ENCODE results near the gene CLIC6.

Gene CLIC6

DNA sequence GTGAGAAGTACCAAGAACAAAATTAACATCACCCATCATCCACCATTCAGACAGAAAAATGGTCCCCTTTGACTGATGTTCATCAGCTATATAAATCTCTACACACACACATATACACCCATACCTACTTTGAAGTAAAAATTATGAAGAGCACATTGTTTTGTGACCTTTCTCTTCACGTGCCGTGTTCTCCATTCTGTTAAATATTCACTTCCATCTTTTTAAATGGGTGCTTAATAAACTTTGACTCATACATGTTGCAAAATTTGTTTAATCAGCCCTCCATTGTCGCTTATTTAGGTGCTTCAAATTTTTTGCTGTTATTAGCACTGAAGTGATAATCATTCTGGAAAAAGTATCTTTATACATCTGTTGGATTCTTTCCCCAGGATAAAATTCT, 80.1 kb downstream of the CLIC6 start:
- H3K4me1 ChIP-seq (ENCODE audit: insufficient read depth, low read length): no peaks in the 10 kb centered on the region
- H3K27me3 ChIP-seq (ENCODE audit: insufficient read depth, low read length): no peaks in the 10 kb centered on the region
- no peak overlapping the region for H3K27ac ChIP-seq (ENCODE audit: low read depth, low read length)
- no peaks in the 10 kb centered on the region for H3K36me3 ChIP-seq (ENCODE audit: insufficient read depth, low read length)
- WGBS: 92% methylated on average over 2 of the region's 3 CpGs
- no peak overlapping the region for H3K9ac ChIP-seq (ENCODE audit: low read depth, low read length)
- H3K4me3 ChIP-seq (ENCODE audit: low read length): no peak overlapping the region
- H3K9me3 ChIP-seq (ENCODE audit: insufficient read depth, low read depth, low read length): no peaks in the 10 kb centered on the region

DNA sequence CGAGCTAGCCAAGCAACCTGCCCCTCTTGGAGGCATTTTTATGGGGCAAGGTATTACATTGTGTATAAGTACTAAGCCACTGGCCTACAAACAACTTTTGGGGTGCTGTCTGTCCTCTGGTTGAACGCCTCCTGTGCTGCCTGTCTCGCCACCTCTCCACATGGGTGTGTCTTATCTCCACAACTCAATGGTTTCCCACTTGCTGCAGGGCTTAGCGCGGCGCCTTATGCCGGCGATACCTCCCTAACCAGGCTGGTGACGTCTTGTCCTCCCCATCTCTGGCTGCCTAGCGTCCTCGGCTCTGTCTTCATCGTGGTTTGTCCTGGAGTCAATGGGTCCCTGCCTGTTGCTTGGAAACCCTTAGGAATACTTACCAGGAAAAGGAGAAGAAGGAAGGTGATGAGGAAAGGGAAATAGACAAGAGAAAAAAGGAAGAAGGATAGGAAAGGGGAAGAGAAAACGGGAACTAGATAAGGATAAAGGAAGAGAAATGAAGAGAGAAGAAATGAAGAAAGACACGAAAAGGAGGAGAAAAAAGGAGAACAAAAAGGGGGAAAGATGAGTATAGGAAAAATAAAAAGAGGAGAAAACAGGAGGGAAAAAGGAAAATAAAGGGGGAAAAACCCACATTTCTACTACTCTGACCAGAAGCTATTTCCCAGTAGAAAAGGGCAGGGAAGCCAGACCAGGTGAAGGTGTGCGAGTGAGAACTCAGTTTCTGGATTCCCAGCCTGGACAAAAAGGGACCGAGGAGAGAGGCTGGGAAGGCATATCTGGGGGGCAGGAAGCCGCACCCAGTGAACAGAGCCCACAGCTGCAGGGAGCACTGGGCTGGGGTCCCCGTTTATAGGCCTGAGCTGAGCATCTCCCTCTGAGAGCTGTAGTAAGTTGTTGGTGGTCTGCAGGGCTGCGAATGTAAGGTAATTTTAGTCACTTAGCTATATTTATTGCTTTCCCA, 86.2 kb downstream of the CLIC6 start:
- Histone ChIP-seq H3K9ac (ENCODE audit: low read depth, low read length) (no peak overlapping the region), H3K4me3 (ENCODE audit: low read length) (no peak overlapping the region), H3K9me3 (ENCODE audit: insufficient read depth, low read depth, low read length) (no peaks in the 10 kb centered on the region), H3K27me3 (ENCODE audit: insufficient read depth, low read length) (no peaks in the 10 kb centered on the region), H3K4me1 (ENCODE audit: insufficient read depth, low read length) (no peaks in the 10 kb centered on the region), H3K27ac (ENCODE audit: low read depth, low read length) (no peak overlapping the region), H3K36me3 (ENCODE audit: insufficient read depth, low read length) (no peaks in the 10 kb centered on the region)
- 90% methylated on average over 19 of the region's 19 CpGs for WGBS

DNA sequence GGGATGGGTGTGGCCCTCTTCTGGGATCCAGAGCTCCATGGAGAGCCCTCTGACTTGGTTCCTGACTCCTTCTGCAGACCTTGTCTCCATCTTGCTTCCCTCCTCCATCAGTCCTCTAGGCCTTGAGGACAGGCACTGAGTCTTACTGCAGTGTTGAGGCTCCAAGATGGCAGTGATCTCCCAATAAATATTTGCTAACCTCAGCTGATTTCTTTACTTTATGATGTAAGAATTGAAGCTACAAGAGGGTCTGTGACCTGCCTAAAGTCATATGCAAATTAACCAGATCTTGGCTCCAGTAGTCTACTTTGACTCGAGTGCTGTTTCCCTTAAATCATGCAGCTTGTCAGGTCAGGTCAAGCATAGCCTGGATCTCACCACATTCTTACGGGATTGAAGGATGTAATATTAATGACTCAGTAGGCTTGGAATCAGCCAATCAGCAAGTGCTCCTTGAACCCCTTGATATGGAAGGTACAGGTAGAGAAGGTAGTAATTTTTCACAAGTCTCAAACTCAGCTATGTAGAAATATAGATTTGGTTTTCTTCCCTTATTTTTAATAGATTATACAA, 93.0 kb downstream of the CLIC6 start:
- Histone ChIP-seq H3K4me1 (ENCODE audit: insufficient read depth, low read length) (no peaks in the 10 kb centered on the region), H3K36me3 (ENCODE audit: insufficient read depth, low read length) (no peaks in the 10 kb centered on the region), H3K9ac (ENCODE audit: low read depth, low read length) (no peak overlapping the region), H3K4me3 (ENCODE audit: low read length) (no peak overlapping the region), H3K9me3 (ENCODE audit: insufficient read depth, low read depth, low read length) (no peaks in the 10 kb centered on the region), H3K27me3 (ENCODE audit: insufficient read depth, low read length) (no peaks in the 10 kb centered on the region), H3K27ac (ENCODE audit: low read depth, low read length) (no peak overlapping the region)
- WGBS: 93% methylated on average over 2 of the region's 2 CpGs

DNA sequence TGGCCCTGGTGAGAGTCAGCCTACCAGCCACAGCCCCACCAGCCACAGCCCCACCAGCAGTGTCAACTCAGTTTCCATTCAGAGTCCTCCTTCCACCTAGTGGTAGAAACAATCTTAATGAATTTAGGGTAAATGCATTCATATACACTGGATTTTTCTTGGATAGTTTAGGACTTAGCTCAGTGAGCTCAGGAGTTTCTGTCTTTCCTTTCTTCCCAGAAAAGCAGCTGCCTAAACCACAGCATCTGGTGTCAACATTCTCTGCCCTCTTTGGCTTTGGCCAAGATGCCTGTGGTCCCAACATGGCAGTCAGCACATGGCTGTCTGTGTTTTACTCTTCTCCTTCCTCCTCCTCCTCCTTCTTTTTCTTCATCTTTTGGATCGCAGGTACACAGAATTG, 94.0 kb downstream of the CLIC6 start:
- H3K27me3 ChIP-seq (ENCODE audit: insufficient read depth, low read length): no peaks in the 10 kb centered on the region
- H3K27ac ChIP-seq (ENCODE audit: low read depth, low read length): no peak overlapping the region
- H3K4me1 ChIP-seq (ENCODE audit: insufficient read depth, low read length): no peaks in the 10 kb centered on the region
- 91% methylated on average over 1 of the region's 1 CpG for WGBS
- no peak overlapping the region for H3K4me3 ChIP-seq (ENCODE audit: low read length)
- H3K9ac ChIP-seq (ENCODE audit: low read depth, low read length): no peak overlapping the region
- H3K9me3 ChIP-seq (ENCODE audit: insufficient read depth, low read depth, low read length): no peaks in the 10 kb centered on the region
- no peaks in the 10 kb centered on the region for H3K36me3 ChIP-seq (ENCODE audit: insufficient read depth, low read length)

DNA sequence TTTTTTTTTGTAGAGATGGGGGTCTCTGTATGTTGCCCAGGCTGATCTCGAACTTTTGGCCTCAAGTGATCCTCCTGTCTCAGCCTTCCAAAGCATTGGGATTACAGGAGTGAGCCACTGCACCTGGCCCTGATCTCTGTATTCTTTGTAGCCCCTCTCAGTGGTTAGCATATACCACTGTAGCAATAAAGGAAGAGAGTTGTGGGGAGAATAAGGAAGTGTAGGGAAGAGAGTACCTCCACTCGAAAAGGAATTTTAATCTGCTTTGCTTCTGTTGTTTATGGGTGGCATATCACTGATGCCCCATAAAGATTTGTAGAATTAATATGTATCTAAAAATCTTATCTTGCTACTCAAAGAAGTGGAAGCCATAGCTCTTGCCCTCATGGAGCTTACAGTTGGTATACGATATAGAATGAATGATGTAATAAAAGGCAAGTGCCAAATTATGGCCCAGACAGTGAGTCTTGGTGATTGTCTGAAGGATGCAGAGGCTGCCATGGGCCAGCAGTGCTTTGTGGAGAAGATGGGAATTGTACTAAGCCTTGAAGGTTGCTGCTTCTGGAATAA, 96.0 kb downstream of the CLIC6 start:
- 93% methylated on average over 3 of the region's 3 CpGs for WGBS
- Histone ChIP-seq H3K27me3 (ENCODE audit: insufficient read depth, low read length) (no peaks in the 10 kb centered on the region), H3K27ac (ENCODE audit: low read depth, low read length) (no peak overlapping the region), H3K9ac (ENCODE audit: low read depth, low read length) (no peak overlapping the region), H3K4me1 (ENCODE audit: insufficient read depth, low read length) (no peaks in the 10 kb centered on the region), H3K4me3 (ENCODE audit: low read length) (no peak overlapping the region), H3K36me3 (ENCODE audit: insufficient read depth, low read length) (no peaks in the 10 kb centered on the region), H3K9me3 (ENCODE audit: insufficient read depth, low read depth, low read length) (no peaks in the 10 kb centered on the region)

DNA sequence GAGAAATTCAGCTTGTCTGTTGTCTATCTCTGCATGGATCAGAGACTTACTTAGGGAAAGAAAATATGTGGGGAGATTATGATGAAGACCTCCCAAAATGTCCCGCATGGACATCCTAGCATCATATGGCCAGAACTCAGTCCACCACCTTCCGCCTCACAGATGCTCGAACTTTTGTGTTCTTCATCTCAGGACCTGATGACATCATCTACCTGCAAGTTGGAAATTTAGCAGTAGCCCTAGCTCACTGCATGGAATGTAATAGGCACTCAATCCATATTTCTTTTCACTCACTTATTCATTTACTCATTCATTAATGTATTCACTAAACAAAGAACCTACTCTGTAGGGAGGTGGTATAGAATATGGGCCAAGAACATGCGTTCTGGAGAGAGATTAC, 96.8 kb downstream of the CLIC6 start:
- H3K36me3 ChIP-seq (ENCODE audit: insufficient read depth, low read length): no peaks in the 10 kb centered on the region
- H3K27ac ChIP-seq (ENCODE audit: low read depth, low read length): no peak overlapping the region
- H3K4me3 ChIP-seq (ENCODE audit: low read length): no peak overlapping the region
- H3K9me3 ChIP-seq (ENCODE audit: insufficient read depth, low read depth, low read length): no peaks in the 10 kb centered on the region
- 90% methylated on average over 4 of the region's 4 CpGs for WGBS
- H3K9ac ChIP-seq (ENCODE audit: low read depth, low read length): no peak overlapping the region
- H3K4me1 ChIP-seq (ENCODE audit: insufficient read depth, low read length): no peaks in the 10 kb centered on the region
- H3K27me3 ChIP-seq (ENCODE audit: insufficient read depth, low read length): no peaks in the 10 kb centered on the region

DNA sequence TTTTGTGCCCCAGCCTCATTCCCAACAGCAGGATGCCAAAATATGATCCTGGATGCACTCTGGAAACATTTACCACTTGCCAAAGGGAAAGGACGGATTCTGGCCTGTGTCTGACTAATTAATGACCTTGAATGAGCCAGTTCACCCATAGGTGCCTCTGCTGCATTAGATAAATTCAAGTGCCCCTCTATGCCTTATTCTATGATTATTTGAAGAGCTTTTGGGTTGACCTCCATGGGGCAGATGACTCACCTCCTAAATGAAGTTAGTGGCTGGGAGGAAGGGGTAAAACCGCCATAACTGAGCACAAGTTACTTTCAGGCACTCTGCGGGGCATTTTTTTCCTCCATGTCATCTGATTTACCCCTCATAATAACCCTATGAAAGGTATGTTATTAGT, 98.1 kb downstream of the CLIC6 start:
- Histone ChIP-seq H3K9me3 (ENCODE audit: insufficient read depth, low read depth, low read length) (no peaks in the 10 kb centered on the region), H3K27me3 (ENCODE audit: insufficient read depth, low read length) (no peaks in the 10 kb centered on the region), H3K27ac (ENCODE audit: low read depth, low read length) (no peak overlapping the region), H3K9ac (ENCODE audit: low read depth, low read length) (no peak overlapping the region), H3K4me1 (ENCODE audit: insufficient read depth, low read length) (no peaks in the 10 kb centered on the region), H3K4me3 (ENCODE audit: low read length) (no peak overlapping the region), H3K36me3 (ENCODE audit: insufficient read depth, low read length) (no peaks in the 10 kb centered on the region)
- WGBS: 89% methylated on average over 3 of the region's 3 CpGs

Data from HUES64 (cell line).